Activated CD8-positive, alpha-beta memory T cell treated with anti-CD3 and anti-CD28 coated beads for 48 hours (primary cell): ENCODE results near the gene TFAP2B.

Experiments
- DNase-seq, 3 experiments: peaks; one replicate each; pipeline ENCODE4 v3.0.0-alpha.2; 2020; ENCODE audit warnings: low read depth in 2 of 3, low spot score in 2 of 3

The TFAP2B gene

GRCh38 chr6:50847890-50848594 is 29.4 kb downstream of the TFAP2B start:
- no peak for DNase-seq

GRCh38 chr6:50848989-50849795 is 30.5 kb downstream of the TFAP2B start:
- DNase-seq: no peak

GRCh38 chr6:50849796-50850180 is 31.1 kb downstream of the TFAP2B start:
- DNase-seq: no peak

- DNase-seq: no peak
Measured at GRCh38 chr6:50850223-50851048, 31.8 kb downstream of the TFAP2B start.

- no peak for DNase-seq
Measured at GRCh38 chr6:50851049-50851845, 32.6 kb downstream of the TFAP2B start.

- no peak for DNase-seq
Measured at GRCh38 chr6:50853939-50854338, 35.3 kb downstream of the TFAP2B start.

- no peak for DNase-seq
Measured at GRCh38 chr6:50861692-50862091, 43.0 kb downstream of the TFAP2B start.

- no peak for DNase-seq
Measured at GRCh38 chr6:50862176-50862575, 43.5 kb downstream of the TFAP2B start.

GRCh38 chr6:50864601-50865000 is 45.9 kb downstream of the TFAP2B start:
- no peak for DNase-seq

GRCh38 chr6:50868466-50868865 is 49.8 kb downstream of the TFAP2B start:
- DNase-seq: no peak

GRCh38 chr6:50873167-50873566 is 54.5 kb downstream of the TFAP2B start:
- DNase-seq: no peak

- no peak for DNase-seq
Measured at GRCh38 chr6:50884364-50884763, 65.7 kb downstream of the TFAP2B start.

GRCh38 chr6:50887112-50887511 is 68.4 kb downstream of the TFAP2B start:
- no peak for DNase-seq

- DNase-seq: no peak
Measured at GRCh38 chr6:50889497-50889896, 70.8 kb downstream of the TFAP2B start.

GRCh38 chr6:50889935-50890334 is 71.3 kb downstream of the TFAP2B start:
- DNase-seq: no peak

- no peak for DNase-seq
Measured at GRCh38 chr6:50890579-50890978, 71.9 kb downstream of the TFAP2B start.

GRCh38 chr6:50891290-50891689 is 72.6 kb downstream of the TFAP2B start:
- no peak for DNase-seq
